KMS-11 (cell line): ENCODE data around the gene SMG5.

Experiments used
- H2AFZ ChIP-seq: fragments of 200-600 bp; sonication (generic); 2 replicates; pipeline ENCODE4 v1.6.1; 2016; ENCODE audit warnings: antibody characterized with exemption, mixed run types, low read depth
- H3K27ac ChIP-seq: fragments of 200-600 bp; sonication (generic); 2 replicates; pipeline ENCODE4 v1.6.1; 2016; ENCODE audit warnings: mild to moderate bottlenecking, mixed run types
- H3K27me3 ChIP-seq: fragments of 200-600 bp; sonication (generic); 2 replicates; pipeline ENCODE4 v1.6.1; 2017; ENCODE audit warnings: mild to moderate bottlenecking, low read depth, mixed run types, moderate library complexity; ENCODE audit not compliant: insufficient read depth
- H3K36me3 ChIP-seq: fragments of 200-600 bp; sonication (generic); 2 replicates; pipeline ENCODE4 v1.6.1; 2017; ENCODE audit warnings: mild to moderate bottlenecking, mixed run types; ENCODE audit not compliant: insufficient read depth
- H3K4me1 ChIP-seq: fragments of 200-600 bp; sonication (generic); 2 replicates; pipeline ENCODE4 v1.6.1; 2016; ENCODE audit warnings: mild to moderate bottlenecking, low read depth, mixed run types; ENCODE audit not compliant: poor library complexity, severe bottlenecking
- H3K4me2 ChIP-seq: fragments of 200-600 bp; sonication (generic); 2 replicates; pipeline ENCODE4 v1.7.0; 2016; ENCODE audit warnings: mild to moderate bottlenecking, mixed run types
- H3K4me3 ChIP-seq: fragments of 200-600 bp; sonication (generic); IDR thresholded peaks from 2 replicates; pipeline ENCODE4 v1.6.1; 2017; ENCODE audit warnings: low read depth, low read length, mixed read lengths; ENCODE audit not compliant: insufficient read depth
- H3K79me2 ChIP-seq: fragments of 200-600 bp; sonication (generic); 2 replicates; pipeline ENCODE4 v1.6.1; 2016; ENCODE audit warnings: low read depth, mixed run types; ENCODE audit not compliant: insufficient read depth
- H3K9ac ChIP-seq: fragments of 200-600 bp; sonication (generic); 2 replicates; pipeline ENCODE4 v1.6.1; 2016; ENCODE audit warnings: mild to moderate bottlenecking, mixed run types
- H4K20me1 ChIP-seq: fragments of 200-600 bp; sonication (generic); 2 replicates; pipeline ENCODE4 v1.6.1; 2016; ENCODE audit warnings: mild to moderate bottlenecking, mixed run types; ENCODE audit not compliant: insufficient read depth
- CTCF ChIP-seq: fragments of 200-600 bp; sonication (generic); conservative IDR thresholded peaks from 2 replicates; pipeline ENCODE4 v1.6.1; 2017; ENCODE audit warnings: low read depth, mild to moderate bottlenecking, antibody characterized with exemption, low read length, moderate library complexity, mixed read lengths

SMG5 gene

GRCh38 chr1:156246241-156246780, 36.3 kb downstream of the SMG5 start:
- H3K9ac ChIP-seq: no peak overlapping the region
- no peak overlapping the region for H3K27ac ChIP-seq
- H3K79me2 ChIP-seq: no peaks in the 10 kb centered on the region
- no peak overlapping the region for H3K4me3 ChIP-seq
- H3K36me3 ChIP-seq: peaks cover under 1% of the 10 kb centered on the region; the same call in 1 of the 2 replicates
- no peak overlapping the region for H2AFZ ChIP-seq
- H3K4me2 ChIP-seq: no peak overlapping the region
- H3K27me3 ChIP-seq: no peaks in the 10 kb centered on the region
- TF ChIP-seq CTCF: no peak
- no peaks in the 10 kb centered on the region for H4K20me1 ChIP-seq
- H3K4me1 ChIP-seq: no peaks in the 10 kb centered on the region

GRCh38 chr1:156245451-156246232, 37.0 kb downstream of the SMG5 start:
- Histone ChIP-seq H2AFZ (no peak overlapping the region), H3K4me2 (no peak overlapping the region), H3K79me2 (no peaks in the 10 kb centered on the region), H3K27ac (no peak overlapping the region), H3K4me1 (no peaks in the 10 kb centered on the region), H3K27me3 (no peaks in the 10 kb centered on the region), H3K4me3 (no peak overlapping the region), H3K36me3 (no peaks in the 10 kb centered on the region; the same call in 1 of the 2 replicates), H4K20me1 (no peaks in the 10 kb centered on the region), H3K9ac (no peak overlapping the region)
- TF ChIP-seq CTCF: no peak

GRCh38 chr1:156244712-156245111, 37.9 kb downstream of the SMG5 start:
- Histone ChIP-seq H3K27me3 (no peaks in the 10 kb centered on the region), H3K27ac (no peak overlapping the region; the same call in 1 of the 2 replicates), H3K36me3 (no peaks in the 10 kb centered on the region; the same call in 1 of the 2 replicates), H2AFZ (no peak overlapping the region), H3K4me2 (no peak overlapping the region), H3K9ac (no peak overlapping the region), H3K4me3 (no peak overlapping the region), H3K79me2 (no peaks in the 10 kb centered on the region), H4K20me1 (no peaks in the 10 kb centered on the region), H3K4me1 (no peaks in the 10 kb centered on the region)
- TF ChIP-seq CTCF: no peak

- Histone ChIP-seq H3K4me2 (no peak overlapping the region), H4K20me1 (no peaks in the 10 kb centered on the region), H3K27me3 (no peaks in the 10 kb centered on the region), H3K9ac (no peak overlapping the region), H3K4me1 (no peaks in the 10 kb centered on the region), H3K36me3 (no peaks in the 10 kb centered on the region; the same call in 1 of the 2 replicates), H3K4me3 (no peak overlapping the region), H3K27ac (no peak overlapping the region; the same call in 1 of the 2 replicates), H2AFZ (no peak overlapping the region), H3K79me2 (no peaks in the 10 kb centered on the region)
- no peak for TF ChIP-seq CTCF
Observed at GRCh38 chr1:156244126-156244525, 38.5 kb downstream of the SMG5 start.
